Activated naive CD4-positive, alpha-beta T cell treated with anti-CD3 and anti-CD28 coated beads, Interleukin-2, amount 10 ng/mL, durations not matched to agents 7 days and 5 days (primary cell): ENCODE results near the gene AGK.

Experiments
- CTCF ChIA-PET: fragments of 350-600 bp; sonication (Branson Sonifier 250); formaldehyde crosslinking; loops from one replicate; lab custom pipeline; 2021; ENCODE audit warnings: antibody characterized with exemption; lab: Charles Lee
- DNase-seq: peaks from one replicate; pipeline ENCODE4 v3.0.0-alpha.2; 2020
- H3K27ac Mint-ChIP-seq: one replicate; pipeline ENCODE4 v1.8.0; 2021; ENCODE audit warnings: mild to moderate bottlenecking, moderate library complexity, mixed read lengths
- H3K27me3 Mint-ChIP-seq: one replicate; pipeline ENCODE4 v1.8.0; 2021; ENCODE audit warnings: mild to moderate bottlenecking, mixed read lengths
- H3K36me3 Mint-ChIP-seq: one replicate; pipeline ENCODE4 v1.8.0; 2021; ENCODE audit warnings: mixed read lengths
- H3K4me1 Mint-ChIP-seq: one replicate; pipeline ENCODE4 v1.8.0; 2021; ENCODE audit warnings: mixed read lengths
- H3K4me3 Mint-ChIP-seq: one replicate; pipeline ENCODE4 v1.8.0; 2021; ENCODE audit warnings: mild to moderate bottlenecking, moderate library complexity, mixed read lengths
- H3K9me3 Mint-ChIP-seq: one replicate; pipeline ENCODE4 v1.8.0; 2021; ENCODE audit warnings: mixed read lengths

AGK gene, protein sequence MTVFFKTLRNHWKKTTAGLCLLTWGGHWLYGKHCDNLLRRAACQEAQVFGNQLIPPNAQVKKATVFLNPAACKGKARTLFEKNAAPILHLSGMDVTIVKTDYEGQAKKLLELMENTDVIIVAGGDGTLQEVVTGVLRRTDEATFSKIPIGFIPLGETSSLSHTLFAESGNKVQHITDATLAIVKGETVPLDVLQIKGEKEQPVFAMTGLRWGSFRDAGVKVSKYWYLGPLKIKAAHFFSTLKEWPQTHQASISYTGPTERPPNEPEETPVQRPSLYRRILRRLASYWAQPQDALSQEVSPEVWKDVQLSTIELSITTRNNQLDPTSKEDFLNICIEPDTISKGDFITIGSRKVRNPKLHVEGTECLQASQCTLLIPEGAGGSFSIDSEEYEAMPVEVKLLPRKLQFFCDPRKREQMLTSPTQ

DNA sequence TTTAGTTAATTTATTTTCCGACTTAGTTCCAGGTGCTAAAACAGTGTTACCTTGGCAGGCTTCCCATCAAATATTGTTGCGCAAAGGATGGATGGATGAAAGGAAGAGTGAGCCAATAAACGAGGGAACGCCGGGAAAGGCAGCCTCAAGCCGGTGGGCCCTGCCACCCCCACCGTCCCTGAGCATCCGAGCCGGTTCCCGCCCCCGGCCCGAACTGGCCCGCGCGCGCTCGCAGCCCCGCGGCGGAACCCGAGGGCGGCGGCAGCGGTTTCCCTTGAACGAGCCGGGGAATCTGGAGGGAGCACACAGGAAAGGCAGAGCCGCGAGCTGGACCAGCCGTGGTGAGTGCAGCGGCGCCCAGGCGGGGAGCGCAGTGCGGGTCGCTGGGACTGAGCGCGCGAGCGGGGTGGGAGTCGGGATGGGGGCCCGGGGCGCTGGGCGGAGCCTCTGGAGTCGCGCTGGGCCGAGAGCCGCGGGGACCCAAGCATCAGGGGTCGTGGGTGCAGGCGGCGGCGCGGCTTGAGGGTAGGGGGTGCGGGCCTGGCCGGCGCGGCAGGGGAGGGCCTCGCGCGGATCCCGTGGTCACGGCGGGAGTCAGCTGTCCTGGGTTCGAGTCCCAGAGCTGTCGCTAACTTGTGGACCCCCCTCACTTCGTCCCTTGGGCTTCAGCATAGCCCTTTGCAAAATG lies at the start of gene AGK:
Gene AGK, plus strand, starts transcription at position 317 of the 688 bp plus-strand sequence. CDS start 4,057 bp downstream, outside the sequence.
- H3K9me3 Mint-ChIP-seq: no peaks in the 10 kb centered on the region
- CTCF ChIA-PET: interaction anchor here (1.2 to 2.2 kb wide), 3 partner anchors 18 to 99 kb away, joined by 3 to 6 read pairs (median 4); no protein-coding TSS in a partner anchor
- no peaks in the 10 kb centered on the region for H3K27me3 Mint-ChIP-seq
- peaks cover 38% of the 10 kb centered on the region for H3K4me1 Mint-ChIP-seq
- peaks cover 31% of the 10 kb centered on the region for H3K36me3 Mint-ChIP-seq
- peak within 1 kb of the TSS; percentile 85 for H3K4me3 Mint-ChIP-seq
- H3K27ac Mint-ChIP-seq: peak within 1 kb of the TSS; percentile 86
- DNase-seq: peak; percentile 83

DNA sequence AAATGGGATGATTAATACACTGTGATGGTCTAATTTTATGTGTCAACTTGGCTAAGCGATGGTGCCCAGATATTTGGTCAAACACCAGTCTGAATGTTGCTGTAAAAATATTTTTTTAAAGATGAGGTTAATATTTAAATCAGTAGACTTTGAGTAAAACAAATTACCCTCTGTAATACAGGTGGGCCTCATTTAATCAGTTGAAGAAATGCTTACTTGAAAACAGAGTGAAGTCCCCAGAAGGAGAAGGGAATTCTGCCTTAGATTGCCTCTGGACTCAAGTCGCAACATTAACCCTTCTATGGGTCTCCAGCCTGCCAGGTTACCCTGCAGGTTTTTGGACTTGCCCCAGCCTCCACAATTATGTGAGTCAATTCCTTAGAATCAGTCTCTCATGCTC lies 49.8 kb upstream of the AGK start:
- CTCF ChIA-PET: no interaction called here
- Mint-ChIP-seq H3K4me1 (no peaks in the 10 kb centered on the region), H3K4me3 (no peak overlapping the region), H3K27me3 (peaks cover 30% of the 10 kb centered on the region), H3K27ac (no peak overlapping the region), H3K36me3 (no peaks in the 10 kb centered on the region), H3K9me3 (no peaks in the 10 kb centered on the region)
- no peak for DNase-seq

DNA sequence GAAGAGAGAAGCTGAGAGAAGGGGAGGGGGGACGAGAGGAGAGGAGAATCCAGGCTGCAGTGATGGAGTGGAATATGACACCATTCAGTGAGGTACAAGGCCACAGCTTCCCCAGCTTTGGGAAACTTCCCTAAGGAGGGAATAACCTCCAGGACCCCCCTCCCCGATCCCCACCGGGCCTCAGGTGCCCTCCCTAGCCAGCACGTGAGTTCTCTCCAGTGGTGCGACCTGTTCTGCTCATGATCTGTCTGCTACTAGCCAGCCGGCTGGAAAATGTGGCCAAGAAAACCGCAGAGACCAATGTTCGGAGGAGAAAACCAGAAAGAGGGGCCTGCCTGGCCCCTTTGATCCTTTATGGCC lies 39.9 kb upstream of the AGK start:
- Mint-ChIP-seq H3K4me1 (peaks cover 13% of the 10 kb centered on the region), H3K4me3 (no peak overlapping the region), H3K9me3 (no peaks in the 10 kb centered on the region), H3K36me3 (no peaks in the 10 kb centered on the region), H3K27ac (no peak overlapping the region), H3K27me3 (peaks cover 75% of the 10 kb centered on the region)
- DNase-seq: no peak
- CTCF ChIA-PET: no interaction called here

DNA sequence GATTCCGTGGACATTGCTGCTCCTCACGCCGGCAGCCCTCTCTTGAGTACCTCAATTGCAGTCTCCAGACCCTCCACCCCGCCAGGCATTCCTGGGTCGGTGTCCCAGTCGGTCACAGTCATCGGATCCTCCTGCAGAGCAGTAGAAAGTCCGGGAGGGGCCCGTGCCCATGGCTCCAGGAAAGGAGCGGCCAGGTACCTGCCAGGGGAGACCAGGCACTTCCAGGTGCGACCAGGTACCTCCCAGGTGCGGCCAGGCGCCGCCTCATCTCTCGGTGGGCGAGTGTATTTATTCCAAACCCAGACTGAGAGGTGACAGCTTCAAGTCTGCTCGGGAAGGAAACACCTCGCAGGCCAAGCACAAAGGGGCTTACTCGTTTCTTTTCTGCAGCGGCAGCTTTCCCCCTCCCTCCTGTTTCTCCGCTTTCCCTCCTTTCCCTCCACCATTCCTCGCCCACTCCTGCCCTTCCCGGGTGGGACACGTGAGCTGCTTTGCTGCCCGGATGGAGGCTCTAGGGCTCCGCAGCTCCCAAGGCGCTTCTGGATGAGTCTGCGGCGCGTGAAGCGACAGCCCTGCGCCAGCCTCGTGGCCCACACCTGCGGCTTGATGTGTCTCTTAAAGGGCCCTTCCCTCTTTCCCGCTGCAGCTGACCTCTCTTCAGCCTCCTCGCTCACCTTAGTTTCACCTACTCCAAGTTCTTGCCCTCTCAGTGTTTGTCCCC lies 39.4 kb upstream of the AGK start:
- Mint-ChIP-seq H3K27ac (no peak overlapping the region), H3K4me1 (peaks cover 13% of the 10 kb centered on the region), H3K9me3 (no peaks in the 10 kb centered on the region), H3K27me3 (peaks cover 76% of the 10 kb centered on the region), H3K36me3 (no peaks in the 10 kb centered on the region), H3K4me3 (peak overlapping the region; percentile 46)
- CTCF ChIA-PET: no interaction called here
- DNase-seq: no peak

GRCh38 chr7:141512597-141512996 lies 38.6 kb upstream of the AGK start:
- no peak overlapping the region for H3K27ac Mint-ChIP-seq
- peaks cover 13% of the 10 kb centered on the region for H3K4me1 Mint-ChIP-seq
- peaks cover 78% of the 10 kb centered on the region for H3K27me3 Mint-ChIP-seq
- DNase-seq: no peak
- CTCF ChIA-PET: no interaction called here
- no peaks in the 10 kb centered on the region for H3K36me3 Mint-ChIP-seq
- H3K4me3 Mint-ChIP-seq: no peak overlapping the region
- no peaks in the 10 kb centered on the region for H3K9me3 Mint-ChIP-seq

DNA sequence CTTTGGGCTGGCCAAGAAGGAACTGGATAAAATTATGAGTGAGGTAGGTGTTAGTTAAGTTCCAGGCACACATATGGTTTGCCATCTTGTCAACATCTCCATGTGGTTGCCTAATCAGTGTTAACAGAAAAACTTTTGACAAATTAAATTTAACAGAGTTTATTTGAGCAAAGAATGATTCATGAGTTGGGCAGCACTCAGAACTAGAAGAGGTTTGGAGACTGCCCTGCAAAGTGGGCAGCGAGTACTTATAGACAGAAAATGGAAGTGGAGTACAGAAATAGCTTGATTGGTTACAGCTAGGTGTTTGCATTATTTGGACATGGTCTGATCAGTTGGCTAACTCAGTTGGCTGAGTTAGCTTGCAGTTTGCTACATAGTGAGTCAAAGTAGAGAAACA lies 37.5 kb upstream of the AGK start:
- no peak for DNase-seq
- no peak overlapping the region for H3K4me3 Mint-ChIP-seq
- H3K27ac Mint-ChIP-seq: no peak overlapping the region
- H3K27me3 Mint-ChIP-seq: peaks cover 72% of the 10 kb centered on the region
- CTCF ChIA-PET: no interaction called here
- H3K4me1 Mint-ChIP-seq: peaks cover 13% of the 10 kb centered on the region
- no peaks in the 10 kb centered on the region for H3K9me3 Mint-ChIP-seq
- no peaks in the 10 kb centered on the region for H3K36me3 Mint-ChIP-seq

DNA sequence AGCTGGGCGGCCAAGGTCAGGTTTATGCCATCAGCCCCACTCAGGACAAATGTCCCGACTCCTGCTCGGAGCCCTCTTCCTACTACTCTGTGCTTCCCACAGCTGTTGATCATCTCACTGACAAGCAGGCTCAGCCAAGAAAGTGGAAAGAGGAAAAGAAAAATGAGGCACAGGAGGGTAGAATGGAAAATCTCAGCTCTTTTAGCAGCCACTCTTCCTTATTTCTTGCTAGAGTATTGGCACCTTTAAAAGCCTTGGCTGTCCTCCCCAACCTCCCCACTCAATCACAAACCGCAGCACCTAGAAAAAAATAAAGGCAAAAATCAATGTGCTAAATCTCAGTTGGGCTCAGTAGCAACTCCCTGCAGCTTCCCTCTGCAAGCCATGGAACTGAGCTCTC lies 35.3 kb upstream of the AGK start:
- CTCF ChIA-PET: no interaction called here
- DNase-seq: no peak
- H3K27ac Mint-ChIP-seq: no peak overlapping the region
- H3K9me3 Mint-ChIP-seq: no peaks in the 10 kb centered on the region
- no peaks in the 10 kb centered on the region for H3K36me3 Mint-ChIP-seq
- H3K4me3 Mint-ChIP-seq: no peak overlapping the region
- peaks cover 11% of the 10 kb centered on the region for H3K4me1 Mint-ChIP-seq
- peaks cover 62% of the 10 kb centered on the region for H3K27me3 Mint-ChIP-seq

DNA sequence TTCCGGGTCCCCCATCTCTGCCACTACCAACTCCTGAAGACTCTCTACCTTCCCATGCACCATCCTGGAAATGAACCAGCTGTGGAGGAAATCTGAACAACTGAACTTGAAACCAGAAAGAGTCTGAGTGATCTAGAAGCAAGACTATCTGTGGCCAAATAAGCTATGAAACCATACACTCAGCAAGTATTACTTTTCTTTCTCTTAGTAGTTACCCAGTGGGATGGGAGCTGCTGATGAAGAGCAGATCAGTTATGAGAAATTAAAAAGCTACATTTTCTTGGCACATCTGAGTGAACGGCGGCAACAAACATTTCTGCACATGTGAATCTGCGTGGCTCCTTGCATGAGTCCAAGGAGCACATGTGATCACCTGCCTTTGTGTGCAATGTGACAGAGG lies 31.6 kb upstream of the AGK start:
- no peaks in the 10 kb centered on the region for H3K4me1 Mint-ChIP-seq
- no peaks in the 10 kb centered on the region for H3K36me3 Mint-ChIP-seq

GRCh38 chr7:141522657-141523342 lies 28.4 kb upstream of the AGK start:
- no peak overlapping the region for H3K4me3 Mint-ChIP-seq
- no peak for DNase-seq
- peaks cover 22% of the 10 kb centered on the region for H3K27me3 Mint-ChIP-seq
- CTCF ChIA-PET: no interaction called here
- H3K4me1 Mint-ChIP-seq: no peaks in the 10 kb centered on the region
- no peak overlapping the region for H3K27ac Mint-ChIP-seq
- no peaks in the 10 kb centered on the region for H3K9me3 Mint-ChIP-seq
- H3K36me3 Mint-ChIP-seq: no peaks in the 10 kb centered on the region

More for the DNA sequence above, 31.6 kb upstream of the AGK start:
- Mint-ChIP-seq H3K27ac (no peak overlapping the region), H3K27me3 (peaks cover 33% of the 10 kb centered on the region), H3K9me3 (no peaks in the 10 kb centered on the region), H3K4me3 (no peak overlapping the region)
- no peak for DNase-seq
- CTCF ChIA-PET: interaction anchor here (1.5 kb wide), 1 partner anchor 16 kb away, joined by 3 read pairs; no protein-coding TSS in a partner anchor

DNA sequence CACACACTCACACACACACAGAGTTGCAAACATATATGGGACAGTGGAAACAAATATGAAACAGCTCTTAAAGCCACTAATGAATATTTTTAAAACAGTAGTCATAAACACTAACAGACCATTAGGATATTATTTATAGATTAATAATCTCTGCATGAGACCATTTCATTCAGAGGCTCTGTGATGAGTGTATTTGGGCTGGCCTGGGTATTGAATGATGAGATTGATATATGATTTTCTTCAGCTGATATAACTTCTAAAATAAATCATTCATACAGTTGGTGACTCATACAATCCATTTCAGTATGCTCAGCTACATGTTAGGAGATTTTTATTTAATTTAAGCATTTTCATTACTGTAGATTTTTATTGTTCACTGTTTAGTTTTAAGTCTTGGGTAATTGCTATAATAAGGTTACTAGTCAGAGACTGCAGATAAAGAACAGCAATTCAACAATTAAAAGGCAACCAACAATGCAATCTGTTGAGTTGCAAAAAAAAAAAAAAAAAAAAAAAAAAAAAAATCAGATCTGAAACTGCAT lies 25.2 kb upstream of the AGK start:
- H3K4me3 Mint-ChIP-seq: no peak overlapping the region
- H3K27ac Mint-ChIP-seq: no peak overlapping the region
- H3K36me3 Mint-ChIP-seq: no peaks in the 10 kb centered on the region
- peaks cover 36% of the 10 kb centered on the region for H3K27me3 Mint-ChIP-seq
- DNase-seq: no peak
- H3K4me1 Mint-ChIP-seq: no peaks in the 10 kb centered on the region
- CTCF ChIA-PET: no interaction called here
- H3K9me3 Mint-ChIP-seq: no peaks in the 10 kb centered on the region

DNA sequence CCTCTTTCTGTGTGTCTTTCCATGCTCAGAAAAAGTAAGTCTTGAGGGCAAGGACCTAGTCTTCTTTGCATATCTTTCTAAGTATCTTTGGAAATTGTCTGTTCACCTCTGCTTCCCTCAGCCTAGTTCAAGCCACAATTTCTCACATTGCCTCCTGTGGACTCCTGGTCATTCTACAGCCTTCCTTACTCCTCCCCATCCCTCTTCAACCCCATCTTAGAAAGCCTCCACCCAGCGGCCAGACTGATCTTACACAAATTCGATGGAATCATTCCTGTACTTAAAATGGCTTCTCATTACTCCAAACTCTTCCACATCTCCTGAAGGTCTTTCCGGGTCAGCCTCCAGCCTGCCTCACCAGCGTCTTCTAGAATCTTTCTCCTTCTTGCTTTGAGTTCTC lies 24.1 kb upstream of the AGK start:
- no peaks in the 10 kb centered on the region for H3K9me3 Mint-ChIP-seq
- no peaks in the 10 kb centered on the region for H3K36me3 Mint-ChIP-seq
- CTCF ChIA-PET: no interaction called here
- no peaks in the 10 kb centered on the region for H3K4me1 Mint-ChIP-seq
- H3K27ac Mint-ChIP-seq: no peak overlapping the region
- H3K27me3 Mint-ChIP-seq: peaks cover 33% of the 10 kb centered on the region
- DNase-seq: no peak
- no peak overlapping the region for H3K4me3 Mint-ChIP-seq

- Mint-ChIP-seq H3K27me3 (peaks cover 36% of the 10 kb centered on the region), H3K9me3 (no peaks in the 10 kb centered on the region), H3K4me3 (no peak overlapping the region), H3K36me3 (no peaks in the 10 kb centered on the region), H3K27ac (no peak overlapping the region), H3K4me1 (no peaks in the 10 kb centered on the region)
- CTCF ChIA-PET: no interaction called here
- no peak for DNase-seq
Measured at GRCh38 chr7:141528399-141528798, 22.8 kb upstream of the AGK start.

- H3K27ac Mint-ChIP-seq: no peak overlapping the region
- CTCF ChIA-PET: interaction anchor here (0.6 to 2.4 kb wide), 14 partner anchors 17 to 722 kb away, joined by 3 to 10 read pairs (median 3); partner anchors contain the start of genes MRPS33 and SSBP1
Measured at GRCh38 chr7:141533149-141533949, 17.9 kb upstream of the AGK start.

More at GRCh38 chr7:141533149-141533949, 17.9 kb upstream of the AGK start:
- Mint-ChIP-seq H3K4me3 (no peak overlapping the region), H3K4me1 (no peaks in the 10 kb centered on the region), H3K27me3 (peaks cover 37% of the 10 kb centered on the region), H3K9me3 (no peaks in the 10 kb centered on the region), H3K36me3 (no peaks in the 10 kb centered on the region)
- peak; percentile 73 for DNase-seq
